ENCODE data around the gene MEDAG.

The MEDAG gene

GRCh38 chr13:30908416-30908980 lies 2.4 kb downstream of the MEDAG start:
- Histone ChIP-seq H2AFZ (ENCODE audit: low read depth, low read length) (no peak overlapping the region), H3K79me2 (ENCODE audit: low read length) (no peaks in the 10 kb centered on the region), H3K36me3 (replicated peaks; ENCODE audit: low read depth, low read length) (no peaks in the 10 kb centered on the region), H3K27me3 (ENCODE audit: low read depth, low read length) (peaks cover 63% of the 10 kb centered on the region), H3K4me3 (ENCODE audit: low read length) (no peak overlapping the region), H4K20me1 (ENCODE audit: insufficient read depth, low read length) (no peaks in the 10 kb centered on the region), H3K4me1 (ENCODE audit: low read length) (no peaks in the 10 kb centered on the region), H3K4me2 (ENCODE audit: low read length) (no peak overlapping the region), H3K9me3 (ENCODE audit: insufficient read depth, low read length) (no peaks in the 10 kb centered on the region), H3K9ac (ENCODE audit: low read length) (no peak overlapping the region), H3K27ac (ENCODE audit: low read length) (no peak overlapping the region)
- TF ChIP-seq CTCF (IDR thresholded peaks at IDR 0.05; ENCODE audit: low read depth, low read length): no peak
- no peak for TF ChIP-seq EZH2phosphoT487 (IDR thresholded peaks at IDR 0.05; ENCODE audit: low read depth)

GRCh38 chr13:30910676-30911075 lies 4.6 kb downstream of the MEDAG start:
- Histone ChIP-seq H3K9ac (ENCODE audit: low read length) (no peak overlapping the region), H3K9me3 (ENCODE audit: insufficient read depth, low read length) (no peaks in the 10 kb centered on the region), H4K20me1 (ENCODE audit: insufficient read depth, low read length) (no peaks in the 10 kb centered on the region), H3K4me1 (ENCODE audit: low read length) (no peaks in the 10 kb centered on the region), H3K79me2 (ENCODE audit: low read length) (no peaks in the 10 kb centered on the region), H3K27ac (ENCODE audit: low read length) (no peak overlapping the region), H3K36me3 (replicated peaks; ENCODE audit: low read depth, low read length) (no peaks in the 10 kb centered on the region), H2AFZ (ENCODE audit: low read depth, low read length) (no peak overlapping the region), H3K4me3 (ENCODE audit: low read length) (no peak overlapping the region), H3K4me2 (ENCODE audit: low read length) (no peak overlapping the region), H3K27me3 (ENCODE audit: low read depth, low read length) (peaks cover 58% of the 10 kb centered on the region)
- TF ChIP-seq EZH2phosphoT487 (IDR thresholded peaks at IDR 0.05; ENCODE audit: low read depth) (no peak), CTCF (IDR thresholded peaks at IDR 0.05; ENCODE audit: low read depth, low read length) (no peak)

GRCh38 chr13:30915691-30916541 lies 9.8 kb downstream of the MEDAG start:
- H2AFZ ChIP-seq (ENCODE audit: low read depth, low read length): no peak overlapping the region

More at GRCh38 chr13:30915691-30916541, 9.8 kb downstream of the MEDAG start:
- Histone ChIP-seq H3K4me2 (ENCODE audit: low read length) (no peak overlapping the region), H3K36me3 (replicated peaks; ENCODE audit: low read depth, low read length) (no peaks in the 10 kb centered on the region), H3K9me3 (ENCODE audit: insufficient read depth, low read length) (no peaks in the 10 kb centered on the region), H4K20me1 (ENCODE audit: insufficient read depth, low read length) (no peaks in the 10 kb centered on the region), H3K4me3 (ENCODE audit: low read length) (no peak overlapping the region), H3K4me1 (ENCODE audit: low read length) (no peaks in the 10 kb centered on the region), H3K27me3 (ENCODE audit: low read depth, low read length) (peaks cover 69% of the 10 kb centered on the region), H3K27ac (ENCODE audit: low read length) (no peak overlapping the region), H3K79me2 (ENCODE audit: low read length) (no peaks in the 10 kb centered on the region), H3K9ac (ENCODE audit: low read length) (no peak overlapping the region)
- TF ChIP-seq CTCF (IDR thresholded peaks at IDR 0.05; ENCODE audit: low read depth, low read length) (no peak), EZH2phosphoT487 (IDR thresholded peaks at IDR 0.05; ENCODE audit: low read depth) (no peak)
